H1 (cell line): ENCODE data around the gene ATP2B3. TPM values are rescaled to one million over a fixed set of nuclear protein-coding genes. Genes with fewer than 3 reads are reported as not detected.
A peak's percentile ranks its signal among the peaks of the same experiment; 100 is the strongest.

Experiments
- CTCF ChIA-PET: fragments of 300-600 bp; sonication (Branson Sonifier 250); formaldehyde crosslinking; loops from one replicate; lab custom pipeline; 2021; ENCODE audit not compliant: partially characterized antibody; lab: Charles Lee
- POLR2A ChIA-PET: fragments of 300-600 bp; sonication (Branson Sonifier 250); formaldehyde crosslinking; loops from one replicate; lab custom pipeline; 2021; ENCODE audit warnings: inconsistent platforms; ENCODE audit not compliant: partially characterized antibody; lab: Charles Lee
- DNase-seq, 2 experiments: peaks; one replicate each; pipeline versions ENCODE4 v3.0.0 to v3.0.0-alpha.2; 2010 to 2022; ENCODE audit warnings: low spot score in 2 of 2, low read depth in 1 of 2, mixed read lengths in 1 of 2
- FAIRE-seq: peaks from 2 replicates; lab custom pipeline; 2011; peaks lifted over from hg19 to GRCh38; lab: Jason Lieb, UNC
- H2AFZ ChIP-seq: 2 replicates; pipeline ENCODE4 v1.8.1; 2012; ENCODE audit warnings: low read length, inconsistent platforms
- H2AK5ac ChIP-seq: 2 replicates; pipeline ENCODE4 v1.6.1; 2013; ENCODE audit warnings: low read depth, low read length
- H2BK120ac ChIP-seq: replicated peaks from 2 replicates; pipeline ENCODE3; 2013; ENCODE audit warnings: low read depth, low read length, inconsistent platforms
- H2BK12ac ChIP-seq: 2 replicates; pipeline ENCODE4 v1.6.1; 2013; ENCODE audit warnings: low read depth, low read length
- H2BK15ac ChIP-seq: 2 replicates; pipeline ENCODE4 v1.6.1; 2013; ENCODE audit warnings: low read length
- H2BK20ac ChIP-seq: 2 replicates; pipeline ENCODE4 v1.6.1; 2013; ENCODE audit warnings: low read length
- H2BK5ac ChIP-seq: 2 replicates; pipeline ENCODE4 v1.6.1; 2013; ENCODE audit warnings: low read depth, low read length
- H3K14ac ChIP-seq: 2 replicates; pipeline ENCODE4 v1.6.1; 2013; ENCODE audit warnings: inconsistent platforms; ENCODE audit not compliant: insufficient read length
- H3K18ac ChIP-seq: 2 replicates; pipeline ENCODE4 v1.6.1; 2013; ENCODE audit warnings: low read length; ENCODE audit errors: extremely low read depth
- H3K23ac ChIP-seq: 2 replicates; pipeline ENCODE4 v1.6.1; 2013; ENCODE audit warnings: inconsistent platforms; ENCODE audit not compliant: insufficient read length
- H3K23me2 ChIP-seq: 2 replicates; pipeline ENCODE4 v1.6.1; 2013; ENCODE audit warnings: low read depth, low read length
- H3K27ac ChIP-seq: 2 replicates; pipeline ENCODE4 v1.6.1; 2011; ENCODE audit warnings: low read depth, low read length, inconsistent platforms
- H3K27me3 ChIP-seq, 4 experiments: replicated peaks in 1 of 4; 1 replicate in 1 of 4; 2 replicates in 3 of 4; pipeline versions ENCODE4 v1.6.1 to v1.8.1; 2011 to 2013; ENCODE audit warnings: low read length in 3 of 4, mild to moderate bottlenecking in 3 of 4, inconsistent platforms in 2 of 4, mixed read lengths in 2 of 4, moderate library complexity in 1 of 4; ENCODE audit not compliant: control insufficient read depth in 3 of 4, insufficient read depth in 3 of 4; ENCODE audit errors: extremely low read depth in 1 of 4
- H3K36me3 ChIP-seq, 4 experiments: 2 replicates each; pipeline versions ENCODE4 v1.6.1 to v1.8.1; 2011 to 2013; ENCODE audit warnings: mild to moderate bottlenecking in 4 of 4, low read length in 3 of 4, moderate library complexity in 2 of 4, control low read depth in 1 of 4, inconsistent platforms in 1 of 4; ENCODE audit not compliant: insufficient read depth in 4 of 4, control insufficient read depth in 2 of 4
- H3K4ac ChIP-seq: replicated peaks from 2 replicates; pipeline ENCODE3; 2013; ENCODE audit warnings: low read length, low read depth, mixed read lengths, inconsistent platforms; ENCODE audit not compliant: insufficient read length
- H3K4me1 ChIP-seq, 4 experiments: replicated peaks in 1 of 4; 1 replicate in 1 of 4; 2 replicates in 3 of 4; pipeline versions ENCODE4 v1.6.1 to v1.8.1; 2011 to 2013; ENCODE audit warnings: low read length in 3 of 4, inconsistent platforms in 2 of 4, mixed read lengths in 1 of 4; ENCODE audit not compliant: insufficient read depth in 4 of 4, control insufficient read depth in 3 of 4
- H3K4me2 ChIP-seq, 2 experiments: 2 replicates each; pipeline versions ENCODE4 v1.6.1 to v1.8.1; 2011 to 2013; ENCODE audit warnings: low read depth in 2 of 2, low read length in 2 of 2, control low read depth in 1 of 2, inconsistent platforms in 1 of 2, mild to moderate bottlenecking in 1 of 2; ENCODE audit not compliant: insufficient read depth in 1 of 2
- H3K4me3 ChIP-seq, 4 experiments: fragments of 200-600, 300-600 bp in 1 of 4; sonication (generic), shearing (Covaris generic), sonication (Bioruptor Twin) in 1 of 4; 2 replicates each; pipeline versions ENCODE4 v1.5.1 to v1.8.1; 2011 to 2016; ENCODE audit warnings: low read length in 4 of 4, low read depth in 3 of 4, control low read depth in 2 of 4, inconsistent platforms in 2 of 4, mild to moderate bottlenecking in 2 of 4, mixed read lengths in 1 of 4, moderate library complexity in 1 of 4; ENCODE audit not compliant: insufficient read depth in 2 of 4; ENCODE audit errors: extremely low read depth in 1 of 4
- H3K56ac ChIP-seq: replicated peaks from 2 replicates; pipeline ENCODE3; 2013; ENCODE audit warnings: low read depth, mild to moderate bottlenecking, mixed read lengths, low read length, inconsistent platforms; ENCODE audit not compliant: insufficient read length
- H3K79me1 ChIP-seq: 2 replicates; pipeline ENCODE4 v1.6.1; 2013; ENCODE audit warnings: low read depth, low read length, control low read depth
- H3K79me2 ChIP-seq, 2 experiments: 2 replicates each; pipeline versions ENCODE4 v1.6.1 to v1.8.1; 2012 to 2013; ENCODE audit warnings: low read length in 2 of 2, mild to moderate bottlenecking in 2 of 2, inconsistent platforms in 1 of 2; ENCODE audit not compliant: insufficient read depth in 2 of 2, control insufficient read depth in 1 of 2
- H3K9ac ChIP-seq, 4 experiments: replicated peaks in 1 of 4; 1 replicate in 1 of 4; 2 replicates in 3 of 4; pipeline versions ENCODE4 v1.6.1 to v1.8.1; 2011 to 2013; ENCODE audit warnings: low read depth in 3 of 4, low read length in 3 of 4, control low read depth in 2 of 4, mild to moderate bottlenecking in 2 of 4, moderate library complexity in 2 of 4, inconsistent platforms in 1 of 4; ENCODE audit errors: extremely low read depth in 1 of 4
- H3K9me3 ChIP-seq, 2 experiments: 2 replicates each; pipeline versions ENCODE4 v1.6.1 to v1.8.1; 2012 to 2013; ENCODE audit warnings: mild to moderate bottlenecking in 2 of 2, moderate library complexity in 2 of 2, control low read depth in 1 of 2, inconsistent platforms in 1 of 2, low read depth in 1 of 2, low read length in 1 of 2, mixed read lengths in 1 of 2; ENCODE audit not compliant: insufficient read depth in 2 of 2
- H4K20me1 ChIP-seq, 2 experiments: replicated peaks in 1 of 2; 2 replicates each; pipeline versions ENCODE3 to v1.8.1; 2011 to 2013; ENCODE audit warnings: inconsistent platforms in 2 of 2, low read length in 2 of 2, mild to moderate bottlenecking in 1 of 2; ENCODE audit not compliant: insufficient read depth in 2 of 2, control insufficient read depth in 1 of 2
- H4K5ac ChIP-seq: 2 replicates; pipeline ENCODE4 v1.6.1; 2013; ENCODE audit warnings: low read length, low read depth, mixed read lengths, inconsistent platforms; ENCODE audit not compliant: insufficient read length
- H4K8ac ChIP-seq: 2 replicates; pipeline ENCODE4 v1.8.0; 2013; ENCODE audit warnings: mild to moderate bottlenecking, moderate library complexity, low read length, inconsistent platforms; ENCODE audit not compliant: insufficient read depth; ENCODE audit errors: extremely low read depth
- H4K91ac ChIP-seq: replicated peaks from 2 replicates; pipeline ENCODE3; 2013; ENCODE audit warnings: low read length, mixed read lengths, inconsistent platforms; ENCODE audit not compliant: insufficient read length
- GABPA ChIP-seq: IDR thresholded peaks from 2 replicates; pipeline ENCODE4 v1.6.1; 2011; ENCODE audit warnings: mild to moderate bottlenecking, low read length, moderate library complexity, borderline replicate concordance; ENCODE audit not compliant: insufficient read depth
- JUN ChIP-seq: IDR thresholded peaks from 2 replicates; pipeline ENCODE4 v1.6.1; 2011; ENCODE audit warnings: low read depth, mild to moderate bottlenecking, improper control_type of control experiment, low read length
- MAX ChIP-seq: IDR thresholded peaks from 2 replicates; pipeline ENCODE4 v1.6.1; 2012; ENCODE audit warnings: inconsistent platforms
- PHF8 ChIP-seq: fragments of 200-600 bp; sonication (generic); conservative IDR thresholded peaks from 2 replicates; pipeline ENCODE4 v1.7.1; 2012; ENCODE audit warnings: low read depth, mild to moderate bottlenecking, inconsistent platforms, low read length, moderate library complexity
- RAD21 ChIP-seq, 2 experiments: IDR thresholded peaks in 1 of 2; conservative IDR thresholded peaks in 1 of 2; 2 replicates each; pipeline ENCODE4 v1.6.1; 2011; ENCODE audit warnings: low read depth in 2 of 2, low read length in 2 of 2, improper control_type of control experiment in 1 of 2, inconsistent platforms in 1 of 2, mild to moderate bottlenecking in 1 of 2, moderate library complexity in 1 of 2
- WGBS, 2 experiments: shearing (Covaris generic) in 1 of 2; methylation state at CpG; one replicate each; pipeline versions ENCODE4 v1.1.6 to v1.1.7; 2013 to 2015; ENCODE audit warnings: low lambda C conversion rate in 2 of 2, mixed read lengths in 2 of 2, inconsistent platforms in 1 of 2, low coverage in 1 of 2, missing lambda C conversion rate in 1 of 2; ENCODE audit not compliant: insufficient replicate concordance in 2 of 2, insufficient coverage in 1 of 2, insufficient read length in 1 of 2; ENCODE audit errors: extremely low coverage in 1 of 2, missing lambda C conversion rate in 1 of 2; 5-methylcytosine and 5-hydroxymethylcytosine counted together
- polyA plus RNA-seq, 7 experiments: library from polyadenylated mRNA; depleted of rRNA in 3 of 7; stranded (reverse) in 5 of 7; unstranded in 2 of 7; fragments of >200 nt in 5 of 7; fragments of 200-250 nt in 2 of 7; gene quantifications; 1 replicate in 5 of 7; 2 replicates in 1 of 7; 4 replicates in 1 of 7; pipeline versions ENCODE4 v1.2.1 to v1.2.3, GENCODE V29; 2011 to 2013; ENCODE audit warnings: missing spikeins in 2 of 7, mixed read lengths in 2 of 7
- total RNA-seq: library from RNA; stranded (reverse); fragmentation: NEBNext Ultra II Directional; extraction: Animal tissue kit (Norgen Biotek cat#: 25700); gene quantifications from 2 replicates; pipeline ENCODE4 v1.2.1, GENCODE V29; 2021
- TF ChIP-seq, protein P1 (sequence below), 3 experiments: IDR thresholded peaks; 1 replicate in 2 of 3; 2 replicates in 1 of 3; pipeline versions ENCODE4 v1.5.1 to v1.6.1; 2011; ENCODE audit warnings: low read length in 3 of 3, mild to moderate bottlenecking in 3 of 3, inconsistent platforms in 2 of 3, low read depth in 1 of 3, moderate library complexity in 1 of 3; ENCODE audit not compliant: insufficient read depth in 1 of 3; ENCODE audit errors: control extremely low read depth in 1 of 3

Gene ATP2B3
- total and polyA plus RNA-seq, 2 of the 8 experiments (the other 6 are each of a cell fraction or from before 2014, with no cell fraction given): 0.14 to 0.19 TPM

DNA sequence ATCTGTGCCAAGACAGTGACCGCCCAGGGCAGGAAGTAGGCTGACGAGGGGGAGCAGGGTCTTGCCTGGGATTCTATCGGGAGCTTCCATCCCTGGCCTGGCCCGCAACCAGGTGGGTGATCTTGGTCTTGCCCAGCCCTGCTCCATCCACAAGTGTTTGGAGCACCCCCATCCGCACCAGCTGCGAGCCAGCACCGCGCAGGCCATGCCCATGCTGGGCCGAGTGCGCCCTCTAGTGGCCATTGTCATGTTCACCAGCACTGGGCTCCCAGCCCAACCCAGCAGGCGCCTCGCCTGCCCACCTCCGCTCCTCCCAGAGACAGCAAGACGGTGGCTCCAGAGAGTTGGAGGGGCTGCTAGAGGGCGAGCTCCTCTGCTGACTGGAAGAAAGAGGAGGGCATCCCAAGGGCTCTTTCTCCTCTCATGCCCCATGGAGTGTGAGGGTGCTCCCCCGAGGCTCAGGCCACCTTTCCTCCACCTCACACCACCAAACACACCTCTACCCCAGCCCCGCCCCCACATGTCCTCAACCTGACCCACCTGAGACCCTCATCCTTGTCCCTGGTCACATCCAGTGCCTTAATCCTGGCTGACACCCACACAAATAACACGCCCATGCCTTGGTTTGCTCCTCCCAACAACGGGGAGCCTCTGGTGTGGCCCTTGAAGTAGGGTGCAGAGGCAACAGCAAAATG is 9.8 kb upstream of the ATP2B3 start:
- no peak overlapping the region for H3K4me2 ChIP-seq
- no peak overlapping the region for H3K23ac ChIP-seq
- H2AK5ac ChIP-seq: no peak overlapping the region
- peak; percentile 48 for FAIRE-seq
- H3K4me3 ChIP-seq: no peak overlapping the region
- no peak overlapping the region for H3K4ac ChIP-seq
- H2BK120ac ChIP-seq: no peak overlapping the region
- no peaks in the 10 kb centered on the region for H3K27me3 ChIP-seq
- no peak overlapping the region for H2BK15ac ChIP-seq
- CTCF ChIA-PET: interaction anchor here (0.6 to 8.5 kb wide), 25 partner anchors 9 to 554 kb away, joined by 3 to 84 read pairs (median 4); partner anchors contain the start of genes BGN and HAUS7
- H3K23me2 ChIP-seq: peaks cover 4% of the 10 kb centered on the region; the same call in 1 of the 2 replicates
- POLR2A ChIA-PET: interaction anchor here (0.8 to 1.0 kb wide), 2 partner anchors 9 to 37 kb away, joined by 3 read pairs; partner anchors contain the start of genes ATP2B3 and HAUS7
- no peak overlapping the region for H2BK20ac ChIP-seq
- H3K79me1 ChIP-seq: no peaks in the 10 kb centered on the region
- H3K9me3 ChIP-seq: no peaks in the 10 kb centered on the region
- no peak overlapping the region for H3K14ac ChIP-seq
- no peak overlapping the region for H4K91ac ChIP-seq
- H3K56ac ChIP-seq: no peak overlapping the region
- H4K5ac ChIP-seq: no peak overlapping the region
- H4K8ac ChIP-seq: no peak overlapping the region
- H2AFZ ChIP-seq: no peak overlapping the region
- no peak overlapping the region for H3K27ac ChIP-seq
- TF ChIP-seq GABPA (peak; percentile 49; the same call in 1 of the 2 replicates), PHF8 (no peak), MAX (0 out of 2 replicates have a peak, but pooled peaks have one; percentile 32), RAD21 (IDR thresholded peaks at IDR 0.05 in 1 of 2, conservative IDR thresholded peaks at IDR 0.05 in 1 of 2; ENCODE audit: low read depth in 2 of 2, low read length in 2 of 2) (peak; percentile 84 to 92), JUN (no peak)
- TF ChIP-seq, protein P1, sequence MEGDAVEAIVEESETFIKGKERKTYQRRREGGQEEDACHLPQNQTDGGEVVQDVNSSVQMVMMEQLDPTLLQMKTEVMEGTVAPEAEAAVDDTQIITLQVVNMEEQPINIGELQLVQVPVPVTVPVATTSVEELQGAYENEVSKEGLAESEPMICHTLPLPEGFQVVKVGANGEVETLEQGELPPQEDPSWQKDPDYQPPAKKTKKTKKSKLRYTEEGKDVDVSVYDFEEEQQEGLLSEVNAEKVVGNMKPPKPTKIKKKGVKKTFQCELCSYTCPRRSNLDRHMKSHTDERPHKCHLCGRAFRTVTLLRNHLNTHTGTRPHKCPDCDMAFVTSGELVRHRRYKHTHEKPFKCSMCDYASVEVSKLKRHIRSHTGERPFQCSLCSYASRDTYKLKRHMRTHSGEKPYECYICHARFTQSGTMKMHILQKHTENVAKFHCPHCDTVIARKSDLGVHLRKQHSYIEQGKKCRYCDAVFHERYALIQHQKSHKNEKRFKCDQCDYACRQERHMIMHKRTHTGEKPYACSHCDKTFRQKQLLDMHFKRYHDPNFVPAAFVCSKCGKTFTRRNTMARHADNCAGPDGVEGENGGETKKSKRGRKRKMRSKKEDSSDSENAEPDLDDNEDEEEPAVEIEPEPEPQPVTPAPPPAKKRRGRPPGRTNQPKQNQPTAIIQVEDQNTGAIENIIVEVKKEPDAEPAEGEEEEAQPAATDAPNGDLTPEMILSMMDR (IDR thresholded peaks at IDR 0.05; ENCODE audit: control extremely low read depth in 1 of 3, insufficient read depth in 1 of 3, low read depth in 1 of 3, low read length in 3 of 3): peak in 2 of 3 experiments; percentile 84 to 92; a peak in 3 of 4 replicates
- peaks cover 0 to 1% (median 0%) of the 10 kb centered on the region in 4 experiments; a peak in 2 of 7 replicates for H3K4me1 ChIP-seq
- H3K18ac ChIP-seq: no peak overlapping the region
- no peaks in the 10 kb centered on the region for H3K36me3 ChIP-seq
- DNase-seq: peak; percentile 43 to 91
- H2BK12ac ChIP-seq: no peak overlapping the region
- H4K20me1 ChIP-seq: peaks cover 0 to 2% of the 10 kb centered on the region in 2 experiments
- no peaks in the 10 kb centered on the region for H3K79me2 ChIP-seq
- H3K9ac ChIP-seq: no peak overlapping the region
- H2BK5ac ChIP-seq: no peak overlapping the region
- WGBS, 2 experiments: 23% methylated on average over 16 of the region's 19 CpGs; no CpG with 5 or more reads in 1 of the 2 experiments
